GM12875 (cell line): Measurements from ENCODE around the gene NNMT.

Source experiments
- H3K4me3 ChIP-seq: one replicate; pipeline ENCODE4 v1.5.1; 2011; ENCODE audit warnings: low read depth, low read length, control low read depth
- CTCF ChIP-seq: IDR thresholded peaks from 2 replicates; pipeline ENCODE4 v1.5.1; 2011; ENCODE audit warnings: low read depth, mild to moderate bottlenecking, control low read depth, inconsistent platforms, low read length, moderate library complexity, borderline replicate concordance; ENCODE audit not compliant: insufficient read depth

Gene NNMT

GRCh38 chr11:114284021-114284420 is 12.2 kb upstream of the NNMT start:
- no peak overlapping the region for H3K4me3 ChIP-seq
- TF ChIP-seq CTCF = no peak

DNA sequence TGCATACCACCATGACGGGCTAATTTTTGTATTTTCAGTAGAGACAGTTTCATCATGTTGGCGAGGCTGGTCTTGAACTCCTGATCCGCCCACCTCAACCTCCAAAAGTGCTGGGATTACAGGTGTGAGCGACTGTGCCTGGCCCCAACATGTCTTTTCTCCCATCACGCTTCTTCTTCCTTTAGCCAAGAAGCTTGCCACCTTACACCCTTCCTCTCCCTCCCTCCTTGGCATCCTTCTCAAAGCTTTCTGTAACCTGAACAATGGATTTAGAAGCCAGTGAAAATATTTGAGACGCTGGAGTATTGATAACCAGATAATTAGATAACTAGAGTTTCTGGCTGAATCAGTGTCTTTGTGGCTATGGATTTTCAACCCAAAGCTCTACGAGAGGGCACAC is 11.3 kb upstream of the NNMT start:
- no peak overlapping the region for H3K4me3 ChIP-seq
- no peak for TF ChIP-seq CTCF

GRCh38 chr11:114285599-114285998 is 10.6 kb upstream of the NNMT start:
- H3K4me3 ChIP-seq = no peak overlapping the region
- no peak for TF ChIP-seq CTCF

- TF ChIP-seq CTCF = no peak
- no peak overlapping the region for H3K4me3 ChIP-seq
Observed at GRCh38 chr11:114286229-114286628, 10.0 kb upstream of the NNMT start.

DNA sequence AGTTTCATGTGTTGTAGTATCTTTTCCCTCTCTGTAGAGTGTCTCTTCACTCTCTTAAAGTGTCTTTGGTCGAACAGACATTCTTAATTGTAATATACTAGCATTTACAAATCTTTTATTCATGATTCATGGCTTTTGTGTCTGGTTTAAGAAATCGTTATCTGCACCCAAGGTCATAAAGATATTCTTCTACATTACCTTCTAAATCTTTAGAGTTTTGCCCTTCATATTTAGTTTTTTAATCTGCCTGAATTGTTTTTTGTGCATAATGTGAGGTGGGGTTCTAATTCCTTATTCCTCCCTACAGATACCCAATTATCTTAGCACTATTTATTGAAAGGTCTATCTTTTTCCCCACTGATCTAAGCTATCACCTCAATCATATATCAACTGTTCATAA is 9.0 kb upstream of the NNMT start:
- TF ChIP-seq CTCF = no peak

DNA sequence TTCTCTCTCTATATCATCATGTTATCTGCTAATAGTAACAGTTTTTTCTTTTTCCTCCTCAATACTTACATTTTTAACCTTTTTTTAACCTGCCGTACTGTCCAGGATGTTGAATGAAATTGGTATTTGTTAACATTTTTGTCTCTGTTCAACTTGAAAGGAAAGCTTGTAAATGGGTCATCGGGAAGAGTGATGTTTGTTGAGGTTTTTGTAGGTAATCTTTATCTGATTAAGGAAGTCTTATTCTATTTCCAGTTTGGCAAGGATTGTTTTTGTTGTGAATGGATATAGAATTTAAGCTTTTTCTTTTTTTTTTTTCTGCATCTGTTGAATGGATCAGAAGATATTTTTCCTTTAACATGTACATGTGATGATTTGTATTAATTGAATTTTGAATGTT is 8.1 kb upstream of the NNMT start:
- TF ChIP-seq CTCF = no peak
- H3K4me3 ChIP-seq = no peak overlapping the region

More for the DNA sequence above, 9.0 kb upstream of the NNMT start:
- no peak overlapping the region for H3K4me3 ChIP-seq

GRCh38 chr11:114289779-114290178 is 6.4 kb upstream of the NNMT start:
- no peak overlapping the region for H3K4me3 ChIP-seq
- no peak for TF ChIP-seq CTCF
